Immature natural killer cell (primary cell): ENCODE data around the gene ODAD4. TPM values are rescaled to one million over a fixed set of nuclear protein-coding genes. Genes with fewer than 3 reads are reported as not detected.

ENCODE experiments used
- DNase-seq, 3 donors: peaks; one replicate each; pipeline ENCODE4 v3.0.0; 2022; ENCODE audit warnings: mixed read lengths in 1 of 3
- H3K27ac Mint-ChIP-seq, 6 donors: one replicate each; pipeline ENCODE4 v1.8.0; 2020; ENCODE audit warnings: mixed read lengths in 6 of 6, mild to moderate bottlenecking in 5 of 6, inconsistent platforms in 4 of 6, moderate library complexity in 3 of 6
- H3K27me3 Mint-ChIP-seq, 3 donors: one replicate each; pipeline ENCODE4 v1.8.0; 2020 to 2021; ENCODE audit warnings: low read depth in 3 of 3, mild to moderate bottlenecking in 3 of 3, mixed read lengths in 3 of 3, moderate library complexity in 3 of 3, inconsistent platforms in 1 of 3
- H3K36me3 Mint-ChIP-seq, 3 donors: one replicate each; pipeline ENCODE4 v1.8.0; 2020; ENCODE audit warnings: mixed read lengths in 3 of 3, inconsistent platforms in 2 of 3, mild to moderate bottlenecking in 2 of 3
- H3K4me1 Mint-ChIP-seq, 2 donors: one replicate each; pipeline ENCODE4 v1.8.0; 2020; ENCODE audit warnings: inconsistent platforms in 2 of 2, mild to moderate bottlenecking in 2 of 2, mixed read lengths in 2 of 2, moderate library complexity in 1 of 2
- H3K4me3 Mint-ChIP-seq, 5 donors: one replicate each; pipeline ENCODE4 v1.8.0; 2020; ENCODE audit warnings: mild to moderate bottlenecking in 5 of 5, mixed read lengths in 5 of 5, inconsistent platforms in 3 of 5, moderate library complexity in 3 of 5
- H3K9me3 Mint-ChIP-seq, 6 donors: one replicate each; pipeline ENCODE4 v1.8.0; 2020; ENCODE audit warnings: mild to moderate bottlenecking in 6 of 6, mixed read lengths in 6 of 6, inconsistent platforms in 4 of 6, moderate library complexity in 3 of 6
- polyA plus RNA-seq, 3 donors: library from polyadenylated mRNA; unstranded; fragments of 300-500 nt; fragmentation: Illumina TruSeq; gene quantifications; one replicate each; pipeline ENCODE4 v1.2.3, GENCODE V29; 2021

Gene ODAD4
- polyA plus RNA-seq, 3 donors from 2014 or later, result 0.15 to 0.38 TPM; not detected in 1

DNA sequence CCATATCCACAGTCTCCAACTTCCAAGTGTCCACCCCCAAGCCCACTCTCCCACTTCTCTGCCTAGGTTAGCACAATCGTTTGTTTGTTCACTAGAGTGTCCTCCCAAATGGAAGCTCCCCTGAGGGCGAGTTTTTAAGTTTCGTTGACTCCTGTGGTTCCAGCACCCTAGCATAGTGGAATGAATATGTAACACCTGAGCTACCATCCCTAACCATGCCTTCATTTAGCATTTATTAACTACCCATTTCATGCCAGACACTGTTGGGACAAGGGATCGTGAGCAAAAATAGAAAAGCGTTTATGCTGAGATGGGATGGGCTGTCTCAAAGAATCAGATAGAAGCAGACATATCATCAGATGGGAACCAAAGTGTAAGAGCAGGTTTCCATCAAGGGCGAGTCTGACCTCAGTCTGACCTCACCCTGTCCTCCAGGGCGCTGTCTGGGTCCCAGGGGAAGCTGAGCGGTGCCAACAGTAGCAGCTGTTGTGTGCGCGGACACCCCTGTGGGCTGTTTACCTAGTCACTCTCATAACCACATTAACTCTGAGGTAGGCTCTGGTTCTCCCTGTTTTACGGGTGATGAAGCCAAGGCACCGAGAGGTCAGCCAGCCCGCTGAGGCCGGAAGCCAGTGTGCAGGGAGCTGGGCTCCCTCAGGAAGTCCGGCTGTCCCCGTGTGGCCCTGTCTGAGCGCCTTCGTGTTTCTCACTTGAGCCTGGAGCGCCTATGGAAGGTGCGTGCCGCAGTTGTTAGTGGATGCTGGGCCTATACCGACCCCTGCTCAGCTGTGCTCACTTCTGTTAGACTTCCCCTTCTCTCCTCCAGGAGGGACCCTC is 42.4 kb downstream of the ODAD4 start:
- peak overlapping the region; percentile 42 to 76 (median 60) for H3K4me3 Mint-ChIP-seq
- H3K27me3 Mint-ChIP-seq, result peaks cover 1 to 13% (median 6%) of the 10 kb centered on the region in 3 donors
- H3K4me1 Mint-ChIP-seq, result peaks cover 34 to 45% of the 10 kb centered on the region in 2 donors
- peaks cover 0 to 2% (median 0%) of the 10 kb centered on the region in 6 donors for H3K9me3 Mint-ChIP-seq
- peak; percentile 23 to 36 (median 29) for DNase-seq
- H3K36me3 Mint-ChIP-seq, result peaks cover 7 to 27% (median 10%) of the 10 kb centered on the region in 3 donors
- H3K27ac Mint-ChIP-seq, result peak overlapping the region; percentile 86 to 93 (median 92)

DNA sequence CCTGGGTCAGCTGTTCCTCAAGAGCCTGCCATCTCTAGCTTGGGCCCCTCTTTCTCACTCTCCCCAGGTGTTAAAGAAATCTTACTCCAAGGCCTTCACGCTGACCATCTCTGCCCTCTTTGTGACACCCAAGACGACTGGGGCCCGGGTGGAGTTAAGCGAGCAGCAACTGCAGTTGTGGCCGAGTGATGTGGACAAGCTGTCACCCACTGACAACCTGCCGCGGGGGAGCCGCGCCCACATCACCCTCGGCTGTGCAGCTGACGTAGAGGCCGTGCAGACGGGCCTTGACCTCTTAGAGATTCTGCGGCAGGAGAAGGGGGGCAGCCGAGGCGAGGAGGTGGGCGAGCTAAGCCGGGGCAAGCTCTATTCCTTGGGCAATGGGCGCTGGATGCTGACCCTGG is 43.0 kb downstream of the ODAD4 start:
- Mint-ChIP-seq H3K9me3 (no peaks in the 10 kb centered on the region), H3K4me1 (peaks cover 29 to 39% of the 10 kb centered on the region in 2 donors), H3K4me3 (peak overlapping the region; percentile 42 to 76 (median 60)), H3K27me3 (peaks cover 1 to 15% (median 6%) of the 10 kb centered on the region in 3 donors), H3K36me3 (peaks cover 7 to 27% (median 13%) of the 10 kb centered on the region in 3 donors), H3K27ac (peak overlapping the region; percentile 86 to 93 (median 92))
- peak; percentile 61 to 64 (median 61) for DNase-seq

DNA sequence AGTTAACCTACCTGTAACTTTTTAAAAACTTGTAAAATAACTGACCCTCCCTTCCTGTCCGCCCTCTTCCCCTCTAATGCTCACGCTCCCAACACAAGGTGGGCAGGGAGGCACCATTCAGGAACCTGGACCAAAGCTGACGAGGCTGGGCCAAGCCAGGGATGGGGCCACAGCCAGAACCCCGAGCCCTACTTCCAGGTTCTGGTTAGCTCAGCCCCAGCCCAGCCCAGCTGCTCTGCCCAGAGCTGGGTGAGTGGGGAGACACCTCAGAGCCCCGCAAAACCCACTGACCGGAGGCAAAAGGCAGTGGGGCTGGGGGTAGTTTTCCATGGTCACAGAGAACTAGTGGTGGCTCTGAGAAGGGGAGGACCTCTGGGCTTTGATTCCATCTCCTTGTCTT is 43.6 kb downstream of the ODAD4 start:
- Mint-ChIP-seq H3K4me3 (peak overlapping the region in 4 of 5 donors; percentile 32 to 76 (median 54)), H3K27ac (peak overlapping the region; percentile 60 to 93 (median 84)), H3K9me3 (no peaks in the 10 kb centered on the region), H3K27me3 (peaks cover 1 to 14% (median 6%) of the 10 kb centered on the region in 3 donors), H3K36me3 (peaks cover 7 to 27% (median 13%) of the 10 kb centered on the region in 3 donors), H3K4me1 (peaks cover 28 to 33% of the 10 kb centered on the region in 2 donors)
- no peak for DNase-seq

DNA sequence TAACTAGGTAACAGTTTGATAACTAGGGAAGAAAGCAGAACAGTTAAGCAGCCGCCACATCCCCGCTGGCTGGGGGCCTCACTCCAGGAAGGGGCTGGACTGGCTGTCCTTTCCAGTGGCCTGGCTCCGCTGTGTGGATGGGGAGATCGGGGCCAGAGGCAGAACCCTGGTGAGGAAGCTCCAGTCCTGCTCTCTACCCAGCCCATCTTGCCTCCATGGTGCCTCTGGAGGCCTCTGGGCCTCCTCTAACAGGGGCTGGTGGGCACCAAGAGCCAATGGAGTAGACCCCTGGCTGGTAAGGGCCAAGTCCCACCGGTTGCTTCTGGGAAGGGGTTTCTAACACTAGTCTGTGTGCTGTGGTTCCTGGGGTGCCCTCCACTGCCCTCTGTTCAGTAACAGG is 44.2 kb downstream of the ODAD4 start:
- H3K27ac Mint-ChIP-seq, result peak overlapping the region; percentile 40 to 93 (median 80)
- H3K9me3 Mint-ChIP-seq, result no peaks in the 10 kb centered on the region
- peaks cover 1 to 14% (median 6%) of the 10 kb centered on the region in 3 donors for H3K27me3 Mint-ChIP-seq
- H3K4me1 Mint-ChIP-seq, result peaks cover 28 to 31% of the 10 kb centered on the region in 2 donors
- H3K36me3 Mint-ChIP-seq, result peaks cover 7 to 28% (median 13%) of the 10 kb centered on the region in 3 donors
- H3K4me3 Mint-ChIP-seq, result no peak overlapping the region
- no peak for DNase-seq

DNA sequence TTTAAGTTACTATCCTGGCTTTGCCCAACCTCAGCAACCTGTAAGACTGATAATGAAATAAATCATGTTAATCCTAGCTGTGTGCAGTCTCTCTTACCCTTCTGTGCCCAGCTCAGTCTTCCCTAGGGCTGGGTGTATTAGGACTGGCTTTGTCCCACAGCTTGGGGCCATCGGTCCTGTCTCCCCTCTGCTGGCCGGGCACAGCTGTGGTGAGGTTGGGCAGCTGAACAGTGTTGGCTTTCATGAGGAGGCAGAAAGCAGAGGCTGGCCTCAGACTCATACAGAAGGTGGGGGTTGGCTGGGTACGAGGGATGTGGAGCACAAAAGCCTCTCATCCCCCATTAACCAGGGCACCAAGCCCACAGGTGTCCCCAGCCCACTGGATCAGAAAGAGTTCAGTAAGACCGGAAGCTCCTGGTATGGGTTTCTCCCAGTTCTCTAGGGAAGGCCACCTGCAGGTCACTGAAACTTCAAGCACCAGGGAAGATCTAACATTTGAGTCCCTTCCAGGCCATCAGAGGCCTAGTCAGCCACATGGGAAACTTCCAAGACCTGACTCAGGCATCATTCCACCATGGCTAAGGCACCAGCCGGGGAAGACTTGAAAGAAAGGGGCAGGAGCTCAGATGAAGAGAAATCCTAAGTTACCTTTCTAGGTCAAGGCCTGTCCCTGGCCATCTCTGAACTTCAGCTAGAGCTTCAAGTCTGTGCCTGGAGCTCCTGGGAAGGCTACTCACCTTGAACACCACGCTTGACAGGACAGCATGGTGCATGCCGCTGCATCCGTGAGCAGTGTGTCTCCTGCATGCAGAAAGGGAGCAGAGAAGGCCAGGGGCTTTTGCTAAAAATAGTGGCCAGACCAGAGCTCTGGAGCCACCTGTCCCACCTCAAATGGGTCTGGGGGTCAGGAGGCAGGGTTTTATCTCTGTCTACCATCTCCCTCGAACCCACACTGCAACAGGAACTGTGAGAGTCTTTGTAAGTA is 45.0 kb downstream of the ODAD4 start:
- peaks cover 7 to 31% (median 13%) of the 10 kb centered on the region in 3 donors for H3K36me3 Mint-ChIP-seq
- peaks cover 1 to 14% (median 6%) of the 10 kb centered on the region in 3 donors for H3K27me3 Mint-ChIP-seq
- H3K9me3 Mint-ChIP-seq, result no peaks in the 10 kb centered on the region
- peak overlapping the region in 4 of 6 donors; percentile 40 to 84 (median 52) for H3K27ac Mint-ChIP-seq
- no peak overlapping the region for H3K4me3 Mint-ChIP-seq
- no peak for DNase-seq
- peaks cover 28 to 31% of the 10 kb centered on the region in 2 donors for H3K4me1 Mint-ChIP-seq

DNA sequence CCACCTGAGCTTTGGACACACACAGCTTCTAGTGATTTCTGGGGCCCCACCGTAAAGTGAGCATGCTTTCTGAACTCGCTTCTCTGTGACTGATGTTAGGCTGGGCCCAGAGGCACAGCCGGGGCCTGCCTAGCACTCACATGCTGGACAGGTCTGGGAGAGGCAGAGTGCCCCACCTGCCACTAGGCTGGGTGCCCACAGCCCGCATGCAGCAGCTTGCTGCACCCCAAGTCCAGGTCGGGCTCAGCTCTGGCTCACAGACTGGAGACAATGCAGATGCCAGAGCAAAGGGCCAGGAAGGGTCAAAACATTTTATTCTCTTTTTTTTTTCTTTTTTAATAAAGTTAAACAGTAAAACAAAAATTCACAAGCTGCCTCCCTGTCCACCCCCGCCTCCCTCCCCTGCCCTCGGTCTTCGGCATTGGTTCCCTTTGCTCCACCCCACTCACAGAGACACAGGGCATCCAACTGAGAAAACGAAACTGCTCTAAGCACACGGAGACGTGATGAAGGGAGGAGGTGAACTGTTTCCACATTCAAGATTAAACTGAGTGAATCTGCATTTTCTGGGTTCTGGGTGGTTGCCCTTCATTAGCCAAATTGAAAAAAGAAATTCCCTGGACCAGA is 45.8 kb downstream of the ODAD4 start:
- Mint-ChIP-seq H3K36me3 (peaks cover 11 to 35% (median 13%) of the 10 kb centered on the region in 3 donors), H3K27ac (peak overlapping the region in 3 of 6 donors; percentile 55 to 75 (median 58)), H3K4me3 (no peak overlapping the region), H3K4me1 (peaks cover 24 to 27% of the 10 kb centered on the region in 2 donors), H3K9me3 (no peaks in the 10 kb centered on the region), H3K27me3 (peaks cover 1 to 14% (median 6%) of the 10 kb centered on the region in 3 donors)
- DNase-seq, result no peak

DNA sequence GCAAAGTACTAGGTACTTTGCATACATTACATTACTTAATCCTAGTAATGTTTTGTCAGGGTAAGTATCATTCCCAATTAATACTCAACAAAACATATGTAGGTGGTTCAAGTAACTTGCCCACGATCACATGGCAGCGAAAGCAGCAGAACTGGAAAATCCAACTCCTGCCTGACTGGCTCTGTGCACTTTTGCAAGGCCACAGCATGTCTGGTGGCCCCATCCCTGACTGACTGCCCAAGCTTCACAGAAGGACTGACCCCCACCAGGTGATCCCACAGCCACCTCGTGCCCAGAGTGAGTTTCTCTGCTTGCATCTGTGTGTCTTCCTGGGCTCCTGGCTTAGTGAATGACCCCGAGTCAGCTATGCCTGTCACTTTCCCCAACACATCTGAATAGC is 47.6 kb downstream of the ODAD4 start:
- Mint-ChIP-seq H3K4me1 (peaks cover 13 to 16% of the 10 kb centered on the region in 2 donors), H3K36me3 (peaks cover 14 to 48% (median 17%) of the 10 kb centered on the region in 3 donors), H3K27ac (peak overlapping the region in 3 of 6 donors; percentile 13 to 40 (median 15))

DNA sequence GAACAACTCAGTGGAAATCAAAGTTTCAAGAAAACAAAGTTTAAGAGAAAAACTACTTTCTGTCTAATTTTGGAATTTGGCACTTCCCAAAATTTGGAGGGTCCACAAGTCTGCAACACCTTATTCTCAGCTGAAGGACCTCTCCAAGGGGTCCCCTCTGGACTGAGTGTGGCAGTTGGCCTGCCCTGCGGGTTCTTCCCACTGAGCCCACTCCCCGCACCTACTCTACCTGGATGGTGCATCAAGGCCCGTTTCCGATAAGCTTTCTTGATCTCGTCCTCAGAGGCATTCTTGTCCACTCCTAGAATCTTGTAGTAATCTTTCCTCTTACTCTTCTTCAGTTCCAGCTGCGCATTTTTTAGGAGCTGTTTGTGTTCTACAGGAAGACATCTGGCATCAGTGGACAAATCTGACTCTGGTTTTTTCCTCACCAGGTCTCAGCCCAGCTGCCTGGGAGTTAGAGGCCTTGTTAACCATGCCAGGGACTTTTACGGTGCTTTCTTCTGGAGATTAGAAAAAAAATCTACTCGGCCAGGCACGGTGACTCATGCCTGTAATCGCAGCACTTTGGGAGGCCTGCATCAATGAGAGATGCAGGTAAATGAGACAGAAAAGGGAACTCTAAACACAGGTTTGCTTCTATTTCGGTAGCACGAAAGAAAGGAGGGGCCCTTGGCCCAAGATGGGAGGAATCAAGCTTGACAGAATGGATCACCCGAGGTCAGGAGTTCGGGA is 51.8 kb downstream of the ODAD4 start:
- Mint-ChIP-seq H3K4me1 (no peaks in the 10 kb centered on the region), H3K4me3 (no peak overlapping the region), H3K9me3 (no peaks in the 10 kb centered on the region), H3K27ac (no peak overlapping the region), H3K36me3 (peaks cover 13 to 50% (median 30%) of the 10 kb centered on the region in 3 donors), H3K27me3 (peaks cover 0 to 5% (median 2%) of the 10 kb centered on the region in 3 donors)
- DNase-seq, result no peak

More for the DNA sequence above, 47.6 kb downstream of the ODAD4 start:
- no peak overlapping the region for H3K4me3 Mint-ChIP-seq
- no peak for DNase-seq
- no peaks in the 10 kb centered on the region for H3K9me3 Mint-ChIP-seq
- H3K27me3 Mint-ChIP-seq, result peaks cover 1 to 8% (median 4%) of the 10 kb centered on the region in 3 donors

DNA sequence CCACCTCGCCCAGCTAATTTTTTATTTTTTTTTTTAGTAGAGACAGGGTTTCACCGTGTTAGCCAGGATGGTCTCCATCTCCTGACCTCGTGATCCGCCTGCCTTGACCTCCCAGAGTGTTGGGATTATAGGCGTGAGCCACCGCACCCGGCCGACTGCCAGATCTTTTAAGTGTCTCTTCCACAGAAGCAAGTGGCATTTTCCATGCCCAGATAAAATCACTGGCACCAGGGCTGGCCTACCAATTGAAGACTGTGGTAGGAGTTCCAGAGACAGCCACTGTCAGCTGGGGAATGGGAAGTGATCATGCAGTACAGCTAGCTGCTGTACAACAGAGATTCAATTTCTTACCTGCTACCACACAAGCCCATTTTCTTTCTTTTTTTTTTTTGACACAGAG is 54.0 kb downstream of the ODAD4 start:
- Mint-ChIP-seq H3K9me3 (no peaks in the 10 kb centered on the region), H3K27ac (no peak overlapping the region), H3K4me3 (no peak overlapping the region), H3K27me3 (peaks cover 0 to 2% (median 2%) of the 10 kb centered on the region in 3 donors), H3K36me3 (peaks cover 13 to 56% (median 42%) of the 10 kb centered on the region in 3 donors), H3K4me1 (no peaks in the 10 kb centered on the region)
- DNase-seq, result no peak

DNA sequence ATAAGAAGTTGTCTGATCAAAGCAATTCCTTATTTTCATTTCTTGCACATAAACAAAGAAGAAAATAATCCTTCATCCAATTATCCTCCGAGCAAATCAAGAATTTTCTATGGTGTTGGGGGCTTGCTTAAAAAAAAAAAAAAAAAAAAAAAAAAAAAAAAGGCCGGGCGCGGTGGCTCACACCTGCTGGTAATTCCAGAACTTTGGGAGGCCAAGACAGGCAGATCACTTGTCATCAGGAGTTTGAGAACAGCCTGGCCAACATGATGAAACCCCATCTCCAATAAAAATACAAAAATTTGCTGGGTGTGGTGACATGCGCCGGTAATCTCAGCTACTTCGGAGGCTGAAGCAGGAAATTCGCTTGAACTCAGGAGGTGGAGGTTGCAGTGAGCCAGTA is 55.5 kb downstream of the ODAD4 start:
- Mint-ChIP-seq H3K27me3 (peaks cover 0 to 2% (median 2%) of the 10 kb centered on the region in 3 donors), H3K9me3 (no peaks in the 10 kb centered on the region), H3K4me1 (no peaks in the 10 kb centered on the region), H3K36me3 (peaks cover 13 to 56% (median 41%) of the 10 kb centered on the region in 3 donors), H3K4me3 (no peak overlapping the region), H3K27ac (peak overlapping the region in 1 of 6 donors; percentile 64)
- no peak for DNase-seq

DNA sequence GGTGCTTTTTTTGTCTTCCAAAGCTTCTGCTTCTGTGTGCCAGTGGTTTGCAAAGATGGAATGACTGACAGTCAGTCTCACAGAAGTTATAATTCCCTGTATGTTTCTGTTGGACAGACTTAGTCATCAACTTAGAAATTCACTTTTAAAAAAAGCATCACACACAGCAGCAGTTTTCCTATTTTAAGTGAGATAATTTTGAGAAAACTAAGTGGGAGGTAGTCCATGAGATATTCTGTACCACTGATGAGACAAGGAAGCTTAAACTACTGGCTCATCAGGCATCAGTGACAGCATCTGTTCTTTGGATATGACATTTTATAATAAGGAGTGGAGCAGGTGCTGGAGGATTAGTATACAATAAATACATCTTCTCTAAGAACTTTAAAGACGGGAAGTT is 56.2 kb downstream of the ODAD4 start:
- peaks cover 18 to 61% (median 43%) of the 10 kb centered on the region in 3 donors for H3K36me3 Mint-ChIP-seq
- H3K27ac Mint-ChIP-seq, result peak overlapping the region in 1 of 6 donors; percentile 64
- no peak for DNase-seq
- no peaks in the 10 kb centered on the region for H3K9me3 Mint-ChIP-seq
- no peak overlapping the region for H3K4me3 Mint-ChIP-seq
- no peaks in the 10 kb centered on the region for H3K4me1 Mint-ChIP-seq
- peaks cover 0 to 2% (median 2%) of the 10 kb centered on the region in 3 donors for H3K27me3 Mint-ChIP-seq

DNA sequence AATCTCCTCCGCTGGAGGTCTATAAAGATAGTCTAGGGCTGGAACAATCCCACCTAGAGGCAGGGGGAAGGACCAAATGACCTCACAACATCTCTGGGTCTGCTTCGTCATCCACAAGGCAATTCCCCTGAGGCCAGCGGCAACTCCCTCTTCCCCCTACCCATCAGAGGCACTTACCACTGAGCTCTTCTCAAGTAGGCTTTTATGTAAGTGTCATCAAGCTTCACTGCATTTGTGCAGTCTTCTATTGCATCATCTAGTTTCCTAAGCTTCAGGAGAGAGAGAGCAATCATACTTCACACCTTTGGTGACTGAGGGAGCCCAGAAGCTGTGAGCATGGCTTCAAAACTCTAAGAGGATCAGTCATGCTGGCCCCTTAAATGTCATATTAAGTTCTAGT is 57.2 kb downstream of the ODAD4 start:
- peaks cover 0 to 2% (median 2%) of the 10 kb centered on the region in 3 donors for H3K27me3 Mint-ChIP-seq
- H3K4me1 Mint-ChIP-seq, result no peaks in the 10 kb centered on the region
- H3K27ac Mint-ChIP-seq, result no peak overlapping the region
- H3K9me3 Mint-ChIP-seq, result no peaks in the 10 kb centered on the region
- no peak overlapping the region for H3K4me3 Mint-ChIP-seq
- no peak for DNase-seq
- H3K36me3 Mint-ChIP-seq, result peaks cover 15 to 53% (median 40%) of the 10 kb centered on the region in 3 donors
